ENCODE results near the gene KIF22. TPM values are rescaled to one million over a fixed set of nuclear protein-coding genes. Genes with fewer than 3 reads are reported as not detected.
A peak's percentile ranks its signal among the peaks of the same experiment; 100 is the strongest.

The KIF22 gene
- total and polyA plus RNA-seq, 9 of the 15 experiments (the other 6 are each of a cell fraction or from before 2014, with no cell fraction given): 8.7 to 232 (median 131) TPM

DNA sequence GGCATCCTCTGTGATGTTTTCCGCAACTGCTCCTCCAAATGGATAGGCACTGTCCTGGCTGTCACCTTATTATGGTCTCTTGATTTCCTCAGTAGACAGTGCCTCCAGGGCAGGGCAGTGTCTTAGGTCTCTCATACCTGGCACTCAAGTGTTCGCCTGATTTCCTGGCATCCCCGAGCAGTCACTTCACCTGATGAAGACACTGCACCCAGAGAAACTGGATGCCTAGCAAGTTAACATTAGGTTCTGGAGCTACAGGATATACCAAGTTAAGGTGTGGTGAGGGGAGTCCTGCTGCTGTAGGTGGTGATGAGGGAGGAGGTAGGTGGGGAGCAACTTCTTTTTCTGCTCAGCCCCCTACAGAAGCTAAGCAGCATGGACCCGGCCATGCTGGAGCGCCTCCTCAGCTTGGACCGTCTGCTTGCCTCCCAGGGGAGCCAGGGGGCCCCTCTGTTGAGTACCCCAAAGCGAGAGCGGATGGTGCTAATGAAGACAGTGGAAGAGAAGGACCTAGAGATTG lies 11.9 kb downstream of the KIF22 start:
- peaks cover 13 to 17% of the 10 kb centered on the region in 2 experiments; a peak in 4 of 5 replicates for H3K4me1 ChIP-seq (replicated peaks in 1 of 2; ENCODE audit: control insufficient read depth in 2 of 2, insufficient read depth in 2 of 2, low read length in 2 of 2)
- ChIA-PET CTCF (ENCODE audit: low intra/inter-chr PET ratio) (no interaction called here), POLR2A (interaction anchor here (0.7 to 6.0 kb wide), 8 partner anchors 10 to 796 kb away, joined by 3 to 114 read pairs (median 3); partner anchors contain the start of genes KIF22 and PAGR1)
- ATAC-seq: no peak
- no TSS peak for BruUV-seq (replicated peaks)
- H3K9me1 ChIP-seq (ENCODE audit: control insufficient read depth, insufficient read depth, low read length): no peaks in the 10 kb centered on the region
- H3K9ac ChIP-seq (ENCODE audit: insufficient read depth in 1 of 2, low read depth in 2 of 2, low read length in 2 of 2): no peak overlapping the region
- in situ Hi-C loops (cut with MboI): no loop called here
- H4K20me1 ChIP-seq (replicated peaks; ENCODE audit: control insufficient read depth, insufficient read depth, low read length): no peaks in the 10 kb centered on the region
- TF ChIP-seq POLR2A (conservative IDR thresholded peaks at IDR 0.05) (peak; percentile 18; the same call in 1 of the 2 replicates), ZNF586 (CRISPR knock-in tag; conservative IDR thresholded peaks at IDR 0.05) (no peak), PRDM10 (IDR thresholded peaks at IDR 0.05; ENCODE audit: partially characterized antibody) (peak; percentile 82)
- H3K36me3 ChIP-seq (ENCODE audit: control insufficient read depth, insufficient read depth, low read length): peaks cover 72% of the 10 kb centered on the region
- peak overlapping the region; percentile 2; the same call in 1 of the 3 replicates for H3K27ac ChIP-seq (ENCODE audit: extremely low read depth, low read depth, low read length)
- intact Hi-C loops (cut with micrococcal nuclease): no loop called here
- WGBS (ENCODE audit: insufficient coverage, low coverage, missing lambda C conversion rate): 94% methylated on average over 8 of the region's 8 CpGs
- H3K9me3 ChIP-seq (replicated peaks; ENCODE audit: control insufficient read depth, insufficient read depth, low read depth, low read length): no peaks in the 10 kb centered on the region
- FAIRE-seq: no peak
- no peak overlapping the region for H3K4me3 ChIP-seq
- no peak overlapping the region for H2AFZ ChIP-seq (ENCODE audit: low read depth, low read length)
- H3K27me3 ChIP-seq (ENCODE audit: control insufficient read depth in 2 of 2, insufficient read depth in 2 of 2, low read length in 2 of 2): no peaks in the 10 kb centered on the region
- H3K4me2 ChIP-seq (ENCODE audit: insufficient read depth, low read length): no peak overlapping the region
- H3K79me2 ChIP-seq (ENCODE audit: control insufficient read depth, insufficient read depth, low read length): peaks cover 14% of the 10 kb centered on the region
- no peak for DNase-seq (ENCODE audit: extremely low read depth in 1 of 4, low spot score in 3 of 4)

Data from K562 (cell line).